Measurements from ENCODE around the gene GREB1. TPM values are rescaled to one million over a fixed set of nuclear protein-coding genes. Genes with fewer than 3 reads are reported as not detected.

The GREB1 gene
- total and polyA plus RNA-seq, 2 of the 4 experiments (the other 2 are of a cell fraction) = 0.05 TPM; not detected in 1

GRCh38 chr2:11681722-11682589 lies 148.1 kb downstream of the GREB1 start (continued):
- no peak for TF ChIP-seq RFX5 (IDR thresholded peaks at IDR 0.05; ENCODE audit: low read depth, low read length)

DNA sequence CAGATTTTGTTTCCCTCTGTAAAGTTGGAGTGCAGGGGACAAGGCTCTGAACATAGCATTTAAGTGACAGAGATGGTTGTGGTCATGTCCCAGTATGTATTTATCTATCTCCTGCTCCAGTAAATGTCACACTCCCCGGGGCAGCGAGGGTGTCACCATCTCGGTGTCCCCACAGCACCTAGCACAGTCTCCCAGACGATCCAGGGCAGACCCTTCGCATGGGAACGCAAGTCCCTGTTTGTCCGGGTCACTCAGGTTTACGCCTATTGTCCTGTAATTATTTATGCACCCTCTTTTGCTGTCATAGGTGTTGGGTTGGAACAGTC lies 148.7 kb downstream of the GREB1 start:
- POLR2A ChIA-PET (ENCODE audit: unreplicated experiment) = no interaction called here
- no peak overlapping the region for H4K5ac ChIP-seq (ENCODE audit: low read depth, low read length)
- TF ChIP-seq MXI1 (IDR thresholded peaks at IDR 0.05; ENCODE audit: borderline replicate concordance, low read depth, low read length) (no peak), RFX5 (IDR thresholded peaks at IDR 0.05; ENCODE audit: low read depth, low read length) (no peak), BHLHE40 (IDR thresholded peaks at IDR 0.05; ENCODE audit: low read depth, low read length) (no peak), MAZ (IDR thresholded peaks at IDR 0.05; ENCODE audit: borderline replicate concordance, low read depth, low read length) (no peak), RCOR1 (IDR thresholded peaks at IDR 0.05; ENCODE audit: insufficient replicate concordance, low read length) (no peak), FOS (IDR thresholded peaks at IDR 0.05; ENCODE audit: low read depth, low read length) (no peak)
- H2AK5ac ChIP-seq (ENCODE audit: low read depth, low read length) = no peak overlapping the region
- H3K27me3 ChIP-seq (ENCODE audit: control insufficient read depth, insufficient read depth, low read length) = peaks cover 44% of the 10 kb centered on the region
- H3K4me3 ChIP-seq (ENCODE audit: insufficient read depth, low read depth, low read length) = no peak overlapping the region
- peaks cover 8% of the 10 kb centered on the region; the same call in 1 of the 2 replicates for H3K4me1 ChIP-seq (ENCODE audit: control insufficient read depth, insufficient read depth, low read length)
- in situ Hi-C loops (cut with MboI; ENCODE audit: low sequenced_read_pairs) (no loop called here), intact Hi-C loops (cut with micrococcal nuclease) (loop anchor here (5.0 kb wide), 1 partner anchor 205 kb away; no protein-coding TSS in a partner anchor), dilution Hi-C loops (cut with HindIII; ENCODE audit: low sequenced_read_pairs, unreplicated experiment) (no loop called here)
- no peak overlapping the region for H4K8ac ChIP-seq (ENCODE audit: low read depth in 2 of 2, low read length in 2 of 2)
- H3K18ac ChIP-seq (ENCODE audit: low read depth, low read length) = no peak overlapping the region
- CTCF ChIA-PET = interaction anchor here (0.6 to 2.0 kb wide), 2 partner anchors 12 to 1938 kb away, joined by 3 to 5 read pairs; partner anchors contain the start of gene NTSR2
- H3K9ac ChIP-seq (ENCODE audit: low read depth, low read length) = no peak overlapping the region
- H3K79me1 ChIP-seq (ENCODE audit: low read depth in 1 of 2, low read length in 2 of 2) = no peaks in the 10 kb centered on the region
- H4K20me1 ChIP-seq (ENCODE audit: insufficient read depth, low read length) = no peaks in the 10 kb centered on the region
- no peaks in the 10 kb centered on the region for H3K9me3 ChIP-seq (ENCODE audit: control insufficient read depth, insufficient read depth, low read length)
- H2BK20ac ChIP-seq (ENCODE audit: low read depth, low read length) = no peak overlapping the region
- no peak overlapping the region for H2BK120ac ChIP-seq (ENCODE audit: low read depth, low read length)
- ATAC-seq (ENCODE audit: low read depth) (no peak), DNase-seq (no peak)
- H3K9me1 ChIP-seq (ENCODE audit: insufficient read depth, low read length) = no peaks in the 10 kb centered on the region; the same call in 1 of the 2 replicates
- no peaks in the 10 kb centered on the region for H3K36me3 ChIP-seq (ENCODE audit: control insufficient read depth, insufficient read depth, low read length)
- no TSS peak for BruUV-seq (replicated peaks)
- no peak overlapping the region for H2BK15ac ChIP-seq (ENCODE audit: low read depth, low read length)
- no peak overlapping the region for H3K4me2 ChIP-seq (ENCODE audit: low read depth, low read length)
- no peak overlapping the region for H3K23ac ChIP-seq (ENCODE audit: low read depth, low read length)
- no peak overlapping the region for H2AK9ac ChIP-seq (replicated peaks; ENCODE audit: low read depth, low read length, poor library complexity)
- no peak overlapping the region for H2AFZ ChIP-seq (replicated peaks; ENCODE audit: low read length, poor library complexity)
- H2BK5ac ChIP-seq (ENCODE audit: low read depth, low read length, poor library complexity, severe bottlenecking) = no peak overlapping the region
- H4K91ac ChIP-seq (ENCODE audit: insufficient read depth, low read depth, low read length) = no peak overlapping the region
- no peak overlapping the region for H3K56ac ChIP-seq (ENCODE audit: extremely low read depth, insufficient read depth, low read length)
- WGBS, 2 experiments (ENCODE audit: extremely low coverage in 2 of 2, insufficient read length in 1 of 2) = no CpG with 5 or more reads among the region's 8 CpGs
- no peak overlapping the region for H3K27ac ChIP-seq (ENCODE audit: insufficient read depth, low read length)
- no peak overlapping the region for H3K4ac ChIP-seq (ENCODE audit: low read depth, low read length)
- H3K14ac ChIP-seq (replicated peaks; ENCODE audit: low read depth, low read length) = no peak overlapping the region

Data from IMR-90 (cell line).